PC-9 (cell line): ENCODE measurements around the gene YY1.

Experiments used
- CTCF ChIP-seq: fragments of 200-600 bp; sonication (generic); conservative IDR thresholded peaks from 2 replicates; pipeline ENCODE4 v1.6.1; 2017; ENCODE audit warnings: mixed run types, antibody characterized with exemption, mild to moderate bottlenecking, moderate library complexity
- EZH2 ChIP-seq: fragments of 200-600 bp; sonication (generic); IDR thresholded peaks from 2 replicates; pipeline ENCODE4 v1.8.0; 2017; ENCODE audit warnings: antibody characterized with exemption, low read depth

- TF ChIP-seq CTCF = no peak
- no peak for TF ChIP-seq EZH2
Observed at GRCh38 chr14:100307766-100308426, 69.0 kb downstream of the YY1 start.
